GM21619 (cell line): ENCODE results near the gene LIN7B.
A peak's percentile ranks its signal among the peaks of the same experiment; 100 is the strongest.
"Not testable (repeated sequence)": the region's sequence is repeated elsewhere in the genome, so short reads cannot be mapped to it uniquely, and the experiment has no call there.

Experiments used
- ATAC-seq: cut with Tn5 transposase; IDR thresholded peaks from one replicate; pipeline ENCODE4 v1.9.1; 2021; ENCODE audit not compliant: unreplicated experiment

Gene LIN7B

GRCh38 chr19:49141352-49141751, 27.2 kb downstream of the LIN7B start:
- ATAC-seq: no peak

- peak; percentile 57 for ATAC-seq
Measured at GRCh38 chr19:49142866-49143335, 28.7 kb downstream of the LIN7B start.

- ATAC-seq: no peak
Measured at GRCh38 chr19:49145573-49146407, 31.6 kb downstream of the LIN7B start.

- ATAC-seq: not testable (repeated sequence)
Measured at GRCh38 chr19:49146408-49146770, 32.2 kb downstream of the LIN7B start.

- ATAC-seq: no peak
Measured at GRCh38 chr19:49148044-49148682, 34.0 kb downstream of the LIN7B start.

GRCh38 chr19:49148784-49149651, 34.8 kb downstream of the LIN7B start:
- no peak for ATAC-seq

- ATAC-seq: no peak
Measured at GRCh38 chr19:49149652-49150105, 35.5 kb downstream of the LIN7B start.

- no peak for ATAC-seq
Measured at GRCh38 chr19:49150106-49150943, 36.2 kb downstream of the LIN7B start.

- ATAC-seq: no peak
Measured at GRCh38 chr19:49150944-49151243, 36.7 kb downstream of the LIN7B start.

- no peak for ATAC-seq
Measured at GRCh38 chr19:49151267-49152118, 37.3 kb downstream of the LIN7B start.

GRCh38 chr19:49152119-49152550, 38.0 kb downstream of the LIN7B start:
- ATAC-seq: no peak

GRCh38 chr19:49153167-49153809, 39.1 kb downstream of the LIN7B start:
- no peak for ATAC-seq

GRCh38 chr19:49154279-49154678, 40.1 kb downstream of the LIN7B start:
- no peak for ATAC-seq

- ATAC-seq: no peak
Measured at GRCh38 chr19:49155005-49155819, 41.0 kb downstream of the LIN7B start, which contains the start of gene HRC. Gene HRC (minus strand): TSS chr19:49155396. CDS start chr19:49155237, 159 bp downstream.

GRCh38 chr19:49155820-49156346, 41.7 kb downstream of the LIN7B start:
- ATAC-seq: no peak

GRCh38 chr19:49157445-49158224, 43.5 kb downstream of the LIN7B start, which contains the start of gene TRPM4:
Gene TRPM4 (plus strand): TSS chr19:49157792. CDS start chr19:49157867, 75 bp downstream.
- ATAC-seq: no peak
